Vagina (tissue), 2 donors: Measurements from ENCODE around the gene GSC2.

ENCODE experiments used
- POLR2A ChIP-seq, 2 donors: fragments of 450-650 bp; IDR thresholded peaks; one replicate each; pipeline ENCODE4 v1.6.1; 2017; ENCODE audit warnings: antibody characterized with exemption in 2 of 2, mild to moderate bottlenecking in 2 of 2, moderate library complexity in 2 of 2
- POLR2AphosphoS5 ChIP-seq, 2 donors: sonication (generic); formaldehyde crosslinking; IDR thresholded peaks; one replicate each; pipeline ENCODE4 v1.9.0; 2017; ENCODE audit warnings: antibody characterized with exemption in 2 of 2, mild to moderate bottlenecking in 2 of 2, low read depth in 1 of 2; ENCODE audit not compliant: insufficient read depth in 1 of 2

DNA sequence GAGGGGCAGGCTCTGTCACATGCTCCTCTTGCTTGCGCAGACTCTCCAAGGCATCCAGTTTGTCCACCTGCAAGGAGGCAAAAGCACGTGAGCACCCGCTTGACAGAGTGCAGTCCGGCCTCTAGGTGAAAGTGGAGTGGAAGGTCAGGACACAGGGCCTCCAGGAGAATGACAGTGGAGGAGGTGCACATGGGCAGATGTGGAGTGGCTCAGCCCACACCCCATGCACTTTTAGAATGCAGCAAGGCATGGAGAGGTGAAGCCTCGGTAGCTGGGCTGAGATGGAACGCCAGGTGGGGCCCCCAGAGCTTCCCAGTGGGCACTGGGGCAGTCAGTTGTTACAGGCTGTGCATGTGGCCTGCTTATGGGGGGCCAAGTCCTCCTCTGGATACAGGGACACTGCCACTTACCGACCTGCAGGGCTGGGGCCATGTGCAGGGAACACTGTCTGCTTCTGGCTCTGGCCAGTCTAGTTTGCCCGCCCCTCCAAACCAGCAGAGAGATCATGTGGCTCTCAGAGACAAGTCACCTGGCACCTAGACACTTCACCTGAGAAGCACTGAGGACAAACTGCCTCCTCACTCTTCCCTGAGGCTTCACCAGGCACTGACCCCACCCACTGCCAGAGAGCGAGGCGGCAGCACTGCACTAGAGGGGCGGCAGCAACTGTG lies 30.8 kb upstream of the GSC2 start:
- TF ChIP-seq POLR2AphosphoS5 (IDR thresholded peaks at IDR 0.05; ENCODE audit: insufficient read depth in 1 of 2, low read depth in 1 of 2), result no peak
- no peak for TF ChIP-seq POLR2A (IDR thresholded peaks at IDR 0.05)
